Natural killer cell treated with Interleukin-12 subunit alpha and Interleukin-12 subunit beta and Interleukin-15 and Interleukin-18, amount 100 ng/mL, for 72 hours (primary cell): ENCODE data around the gene LSAMP. TPM values are rescaled to one million over a fixed set of nuclear protein-coding genes. Genes with fewer than 3 reads are reported as not detected.
"Not testable (repeated sequence)": the region's sequence is repeated elsewhere in the genome, so short reads cannot be mapped to it uniquely, and the experiment has no call there.

Experiments used
- ATAC-seq, 2 donors: fragments of 150-1000 bp; cut with Tn5 transposase in 1 of 2; sonication (Bioruptor Pico), chemical (Tn5 transposase) in 1 of 2; 2 replicates each; pipeline ENCODE4 v1.10.0; 2021
- DNase-seq: peaks from one replicate; pipeline ENCODE4 v3.0.0; 2022; ENCODE audit warnings: low spot score
- H3K27ac Mint-ChIP-seq, 2 donors: 1 replicate in 1 of 2; 2 replicates in 1 of 2; pipeline ENCODE4 v1.8.0; 2022; ENCODE audit warnings: mixed read lengths in 2 of 2, mild to moderate bottlenecking in 1 of 2, moderate library complexity in 1 of 2
- H3K27me3 Mint-ChIP-seq, 2 donors: 1 replicate in 1 of 2; 2 replicates in 1 of 2; pipeline ENCODE4 v1.8.0; 2022; ENCODE audit warnings: mixed read lengths in 2 of 2
- H3K36me3 Mint-ChIP-seq: one replicate; pipeline ENCODE4 v1.8.0; 2022; ENCODE audit warnings: mixed read lengths
- H3K4me1 Mint-ChIP-seq, 2 donors: 1 replicate in 1 of 2; 2 replicates in 1 of 2; pipeline ENCODE4 v1.8.0; 2022; ENCODE audit warnings: low read depth in 2 of 2, mixed read lengths in 2 of 2, mild to moderate bottlenecking in 1 of 2
- H3K4me3 Mint-ChIP-seq: one replicate; pipeline ENCODE4 v1.8.0; 2022; ENCODE audit warnings: mixed read lengths
- H3K9me3 Mint-ChIP-seq: 2 replicates; pipeline ENCODE4 v1.8.0; 2022; ENCODE audit warnings: mixed read lengths
- total RNA-seq, 2 donors: library from RNA; stranded (reverse); gene quantifications; one replicate each; pipeline ENCODE4 v1.2.3, GENCODE V29; 2022

The LSAMP gene
- total RNA-seq, 2 donors from 2014 or later, result not detected

DNA sequence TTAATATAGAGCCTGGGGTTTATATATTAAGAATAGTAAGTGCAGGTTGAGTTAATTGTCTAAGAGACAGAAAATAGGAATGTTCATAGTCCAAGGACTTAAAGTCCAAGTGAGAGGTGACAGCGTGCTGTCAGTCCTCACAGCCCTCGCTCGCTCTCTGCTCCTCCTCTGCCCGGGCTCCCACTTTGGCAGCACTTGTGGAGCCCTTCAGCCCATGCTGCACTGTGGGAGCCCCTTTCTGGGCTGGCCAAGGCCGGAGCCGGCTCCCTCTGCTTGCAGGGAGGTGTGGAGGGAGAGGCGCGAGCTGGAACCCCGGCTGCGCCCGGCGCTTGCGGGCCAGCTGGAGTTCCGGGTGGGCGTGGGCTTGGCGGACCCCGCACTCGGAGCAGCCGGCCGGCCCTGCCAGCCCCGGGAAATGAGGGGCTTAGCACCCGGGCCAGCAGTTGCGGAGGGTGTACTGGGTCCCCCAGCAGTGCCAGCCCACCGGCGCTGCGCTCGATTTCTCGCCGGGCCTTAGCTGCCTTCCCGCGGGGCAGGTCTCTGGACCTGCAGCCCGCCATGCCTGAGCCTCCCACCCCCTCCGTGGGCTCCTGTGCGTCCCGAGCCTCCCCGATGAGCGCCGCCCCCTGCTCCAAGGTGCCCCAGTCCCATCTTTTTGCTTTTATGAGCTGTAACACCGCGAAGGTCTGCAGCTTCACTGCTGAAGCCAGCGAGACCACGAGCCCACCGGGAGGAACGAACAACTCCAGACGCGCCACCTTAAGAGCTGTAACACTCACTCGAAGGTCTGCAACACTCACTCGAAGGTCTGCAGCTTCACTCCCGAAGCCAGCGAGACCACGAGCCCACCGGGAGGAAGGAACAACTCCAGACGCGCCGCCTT lies 653.8 kb downstream of the LSAMP start:
- peaks cover 16 to 23% of the 10 kb centered on the region in 2 donors for H3K4me1 Mint-ChIP-seq

GRCh38 chr3:115790759-115791158 lies 654.5 kb downstream of the LSAMP start:
- peak; percentile 91 to 96 for ATAC-seq
- peak; percentile 67 for DNase-seq
- Mint-ChIP-seq H3K4me1 (peaks cover 16 to 23% of the 10 kb centered on the region in 2 donors), H3K27ac (no peak overlapping the region), H3K27me3 (peaks cover 0 to 8% of the 10 kb centered on the region in 2 donors), H3K36me3 (no peaks in the 10 kb centered on the region), H3K9me3 (no peaks in the 10 kb centered on the region), H3K4me3 (no peak overlapping the region)

More for the DNA sequence above, 653.8 kb downstream of the LSAMP start:
- not testable (repeated sequence) for DNase-seq, ATAC-seq, H3K27me3 Mint-ChIP-seq, H3K36me3 Mint-ChIP-seq, H3K9me3 Mint-ChIP-seq
- Mint-ChIP-seq H3K4me3 (peak overlapping the region; percentile 46), H3K27ac (peak overlapping the region in 1 of 2 donors; percentile 26)

DNA sequence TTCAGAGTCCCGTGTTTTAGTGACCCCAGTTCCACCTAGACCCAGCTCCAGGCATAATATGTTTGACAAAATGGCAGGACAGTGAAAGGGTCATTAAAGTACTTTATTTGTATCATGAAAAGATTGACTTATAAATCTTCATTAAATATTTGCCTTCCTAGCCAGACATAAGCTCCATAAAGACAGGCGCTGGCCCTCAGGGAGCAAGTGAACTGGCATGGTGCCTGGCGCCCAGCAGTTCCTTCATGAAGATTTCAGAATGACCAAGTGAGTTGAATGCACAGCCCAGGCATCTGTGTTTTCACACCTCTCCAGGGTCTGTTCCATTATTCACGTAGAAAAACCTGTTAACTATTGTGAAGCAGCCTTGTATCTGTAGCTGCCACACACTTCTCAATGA lies 655.8 kb downstream of the LSAMP start:
- no peak overlapping the region for H3K27ac Mint-ChIP-seq
- H3K27me3 Mint-ChIP-seq, result peaks cover 0 to 8% of the 10 kb centered on the region in 2 donors
- ATAC-seq, result no peak
- no peak overlapping the region for H3K4me3 Mint-ChIP-seq
- no peak for DNase-seq
- H3K9me3 Mint-ChIP-seq, result no peaks in the 10 kb centered on the region
- H3K4me1 Mint-ChIP-seq, result peaks cover 26 to 33% of the 10 kb centered on the region in 2 donors
- H3K36me3 Mint-ChIP-seq, result no peaks in the 10 kb centered on the region

GRCh38 chr3:115788921-115789470 lies 656.3 kb downstream of the LSAMP start:
- Mint-ChIP-seq H3K36me3 (no peaks in the 10 kb centered on the region), H3K27ac (no peak overlapping the region), H3K27me3 (peaks cover 0 to 8% of the 10 kb centered on the region in 2 donors), H3K9me3 (no peaks in the 10 kb centered on the region), H3K4me3 (no peak overlapping the region), H3K4me1 (peaks cover 29 to 35% of the 10 kb centered on the region in 2 donors)
- no peak for ATAC-seq
- DNase-seq, result no peak

DNA sequence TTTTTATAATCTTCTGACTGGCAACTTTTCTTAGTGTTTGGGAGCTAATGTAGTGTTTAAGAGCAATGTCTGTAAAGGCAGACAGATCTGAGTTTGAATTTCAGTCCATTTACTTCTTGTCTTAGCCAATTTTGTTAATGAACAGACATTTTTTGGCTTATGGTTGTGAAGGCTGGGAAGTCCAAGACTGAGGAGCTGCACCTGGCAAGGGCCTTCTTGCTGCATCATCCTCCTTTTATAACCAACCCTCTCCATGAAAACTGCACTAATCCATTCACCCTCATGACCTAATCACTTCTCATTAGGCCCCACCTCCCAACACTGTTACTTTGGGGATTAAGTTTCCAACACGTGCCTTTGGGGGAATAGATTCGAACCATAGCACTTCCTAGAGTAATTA lies 657.5 kb downstream of the LSAMP start:
- Mint-ChIP-seq H3K4me3 (no peak overlapping the region), H3K27ac (no peak overlapping the region), H3K36me3 (no peaks in the 10 kb centered on the region), H3K27me3 (peaks cover 0 to 5% of the 10 kb centered on the region in 2 donors), H3K9me3 (no peaks in the 10 kb centered on the region), H3K4me1 (peaks cover 28 to 30% of the 10 kb centered on the region in 2 donors)
- DNase-seq, result no peak
- no peak for ATAC-seq

- Mint-ChIP-seq H3K9me3 (no peaks in the 10 kb centered on the region), H3K36me3 (no peaks in the 10 kb centered on the region), H3K4me1 (peaks cover 16 to 17% of the 10 kb centered on the region in 2 donors), H3K27ac (no peak overlapping the region), H3K4me3 (no peak overlapping the region), H3K27me3 (peaks cover 0 to 2% of the 10 kb centered on the region in 2 donors)
- DNase-seq, result no peak
- no peak for ATAC-seq
These were observed 659.5 kb downstream of the LSAMP start for GRCh38 chr3:115785782-115786181.

- DNase-seq (no peak), ATAC-seq (no peak)
- no peaks in the 10 kb centered on the region for H3K36me3 Mint-ChIP-seq
- H3K27ac Mint-ChIP-seq, result peak overlapping the region; percentile 7 to 9
- H3K4me3 Mint-ChIP-seq, result peak overlapping the region; percentile 81
- H3K27me3 Mint-ChIP-seq, result peaks cover 2 to 3% of the 10 kb centered on the region in 2 donors
- H3K9me3 Mint-ChIP-seq, result no peaks in the 10 kb centered on the region
- peaks cover 12 to 14% of the 10 kb centered on the region in 2 donors for H3K4me1 Mint-ChIP-seq
These were observed 660.3 kb downstream of the LSAMP start for GRCh38 chr3:115784739-115785536.

DNA sequence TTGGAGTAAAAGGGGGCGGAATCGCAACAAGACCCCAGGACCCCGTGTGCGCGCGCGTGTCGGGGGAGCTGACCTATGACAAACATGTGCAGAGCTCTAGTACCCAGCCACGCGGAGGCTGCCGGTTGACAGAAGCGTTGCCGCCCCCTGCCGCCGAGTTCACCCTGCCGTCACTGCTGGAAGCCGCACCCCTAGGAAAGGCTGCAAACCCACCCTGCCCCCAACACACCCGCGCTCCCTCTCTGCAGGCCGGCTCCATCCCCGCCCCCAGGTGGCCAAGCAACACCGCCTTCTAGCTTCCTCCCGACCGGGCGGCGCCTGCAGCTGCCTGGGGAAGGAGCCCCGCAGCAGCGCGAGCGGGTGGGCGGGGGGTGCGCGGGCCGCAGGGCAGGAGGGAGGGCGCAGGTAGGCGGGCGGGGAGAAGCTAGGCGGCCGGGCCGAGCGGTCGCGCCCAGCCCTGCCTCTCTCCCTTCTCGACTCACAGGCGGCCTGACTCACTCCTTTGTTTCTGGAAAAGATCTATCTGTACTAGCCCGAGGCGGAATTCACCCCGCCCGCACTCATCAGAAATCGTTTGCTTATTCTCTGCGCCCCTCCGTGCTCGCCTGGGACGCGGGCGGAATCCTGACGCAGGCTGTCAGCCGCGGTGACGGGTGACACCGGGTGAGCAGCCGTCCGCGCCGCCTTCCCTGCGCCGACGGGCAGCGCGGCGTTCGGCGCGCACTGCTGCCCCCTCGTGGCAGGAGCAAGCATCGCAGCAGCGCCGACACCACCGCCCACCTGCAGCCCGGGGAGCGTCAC lies 661.1 kb downstream of the LSAMP start:
- peak; percentile 88 for DNase-seq
- peaks cover 2 to 6% of the 10 kb centered on the region in 2 donors for H3K27me3 Mint-ChIP-seq
- H3K9me3 Mint-ChIP-seq, result no peaks in the 10 kb centered on the region
- no peaks in the 10 kb centered on the region for H3K36me3 Mint-ChIP-seq
- peaks cover 12 to 14% of the 10 kb centered on the region in 2 donors for H3K4me1 Mint-ChIP-seq
- H3K27ac Mint-ChIP-seq, result peak overlapping the region; percentile 7 to 9
- ATAC-seq, result peak; percentile 92 to 93
- peak overlapping the region; percentile 81 for H3K4me3 Mint-ChIP-seq

DNA sequence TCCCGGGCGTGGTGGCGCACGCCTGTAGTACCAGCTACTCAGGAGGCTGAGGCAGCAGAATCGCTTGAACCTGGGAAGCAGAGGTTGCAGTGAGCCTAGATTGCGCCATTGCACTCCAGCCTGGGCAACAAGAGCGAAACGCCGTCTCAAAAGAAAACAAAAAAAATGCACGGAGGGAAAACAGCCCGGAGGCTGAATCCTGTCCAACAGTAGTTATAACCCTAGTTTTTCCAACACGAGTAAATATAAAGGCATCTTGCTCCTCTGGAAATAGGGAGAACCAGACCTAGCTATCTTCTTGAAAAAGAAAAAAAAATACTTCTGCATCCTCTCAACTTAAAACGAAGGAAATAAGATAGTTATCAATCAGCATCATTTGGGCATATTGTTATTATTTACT lies 661.9 kb downstream of the LSAMP start:
- H3K36me3 Mint-ChIP-seq, ATAC-seq, H3K27ac Mint-ChIP-seq, H3K27me3 Mint-ChIP-seq, H3K9me3 Mint-ChIP-seq, DNase-seq: not testable (repeated sequence)
- peaks cover 12 to 14% of the 10 kb centered on the region in 2 donors for H3K4me1 Mint-ChIP-seq
- peak overlapping the region; percentile 81 for H3K4me3 Mint-ChIP-seq

DNA sequence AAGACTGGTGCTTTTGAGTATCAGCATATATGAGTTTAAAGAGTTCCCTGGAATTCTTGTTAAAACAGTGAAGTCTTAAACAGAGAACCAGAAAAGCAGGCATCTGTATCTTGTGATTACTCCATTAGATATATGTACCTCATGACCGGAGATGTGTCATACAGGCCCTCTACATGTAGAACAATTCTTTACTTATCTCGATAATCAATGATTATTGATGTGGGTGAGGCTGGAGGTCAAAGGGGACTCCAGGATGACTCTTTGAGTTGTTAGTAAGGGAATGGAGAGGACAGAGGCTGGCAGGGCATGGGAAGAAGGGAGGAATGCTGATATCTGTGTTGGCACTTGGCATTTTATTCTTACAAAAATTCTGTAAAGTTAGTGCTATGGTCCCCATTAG lies 666.3 kb downstream of the LSAMP start:
- no peak for ATAC-seq
- Mint-ChIP-seq H3K27me3 (peaks cover 6% of the 10 kb centered on the region in 2 donors), H3K9me3 (no peaks in the 10 kb centered on the region), H3K4me3 (no peak overlapping the region), H3K27ac (no peak overlapping the region), H3K4me1 (peaks cover 0 to 2% of the 10 kb centered on the region in 2 donors), H3K36me3 (no peaks in the 10 kb centered on the region)
- no peak for DNase-seq

- DNase-seq (no peak), ATAC-seq (no peak)
- Mint-ChIP-seq H3K27me3 (peaks cover 23 to 33% of the 10 kb centered on the region in 2 donors), H3K4me1 (no peaks in the 10 kb centered on the region), H3K27ac (no peak overlapping the region), H3K4me3 (no peak overlapping the region), H3K9me3 (no peaks in the 10 kb centered on the region), H3K36me3 (no peaks in the 10 kb centered on the region)
These were observed 672.3 kb downstream of the LSAMP start for GRCh38 chr3:115772951-115773350.

DNA sequence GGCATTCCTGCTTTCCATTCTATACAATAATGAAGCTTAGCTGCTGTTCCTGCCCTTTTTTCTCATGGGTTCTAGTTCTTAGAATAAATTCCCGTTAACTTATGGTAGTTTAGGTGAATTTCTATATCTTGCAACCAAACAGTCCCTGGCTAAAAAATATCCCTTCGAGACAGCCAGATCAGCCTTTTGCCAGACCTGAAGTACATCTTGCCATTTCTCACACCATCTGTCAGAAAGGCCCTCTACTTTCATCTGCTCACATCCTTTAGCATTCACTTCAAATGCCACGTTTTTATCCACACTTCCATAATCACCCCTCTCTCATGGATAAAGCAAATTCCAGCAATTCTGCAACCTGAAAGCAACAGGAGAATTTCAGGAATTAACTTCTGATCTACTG lies 676.6 kb downstream of the LSAMP start:
- Mint-ChIP-seq H3K4me3 (no peak overlapping the region), H3K36me3 (no peaks in the 10 kb centered on the region), H3K9me3 (no peaks in the 10 kb centered on the region), H3K4me1 (no peaks in the 10 kb centered on the region), H3K27me3 (peaks cover 30 to 42% of the 10 kb centered on the region in 2 donors), H3K27ac (no peak overlapping the region)
- ATAC-seq (no peak), DNase-seq (no peak)
